ENCODE results near the gene DAP3. TPM values are rescaled to one million over a fixed set of nuclear protein-coding genes. Genes with fewer than 3 reads are reported as not detected.

The DAP3 gene
- polyA plus RNA-seq, 1 of the 3 experiments (the other 2 are of a cell fraction) = 115 TPM

- Histone ChIP-seq H3K4me3 (ENCODE audit: low read depth in 2 of 2, low read length in 1 of 2) (no peak overlapping the region), H3K9ac (no peak overlapping the region), H3F3A (replicated peaks; ENCODE audit: insufficient read depth) (peaks cover 29% of the 10 kb centered on the region), H3K9me2 (no peaks in the 10 kb centered on the region), H3K9me3 (no peaks in the 10 kb centered on the region), H3K27ac (ENCODE audit: low read depth in 2 of 2, low read length in 1 of 2) (no peak overlapping the region), H4K20me1 (ENCODE audit: insufficient read depth) (no peaks in the 10 kb centered on the region), H3K36me3 (replicated peaks in 1 of 2; ENCODE audit: control insufficient read depth in 1 of 2, insufficient read depth in 2 of 2, low read length in 1 of 2) (peaks cover 13 to 21% of the 10 kb centered on the region in 2 experiments), H3K79me2 (ENCODE audit: insufficient read depth) (no peaks in the 10 kb centered on the region), H3K4me2 (no peak overlapping the region), H3K27me3 (ENCODE audit: insufficient read depth) (no peaks in the 10 kb centered on the region), H2AFZ (ENCODE audit: low read depth) (no peak overlapping the region), H3K4me1 (ENCODE audit: control insufficient read depth in 1 of 2, insufficient read depth in 2 of 2, low read depth in 1 of 2, low read length in 1 of 2) (no peaks in the 10 kb centered on the region)
- 91% methylated on average over 10 of the region's 10 CpGs for WGBS (ENCODE audit: low lambda C conversion rate)
- POLR2A ChIA-PET = no interaction called here
- DNase-seq = no peak
- CTCF ChIA-PET = interaction anchor here (1.4 kb wide), 1 partner anchor 13 kb away, joined by 8 read pairs; no protein-coding TSS in a partner anchor
- TF ChIP-seq CHD2 (IDR thresholded peaks at IDR 0.05; ENCODE audit: low read length, partially characterized antibody) = no peak
- TF ChIP-seq NFIC (IDR thresholded peaks at IDR 0.05; ENCODE audit: borderline replicate concordance) = no peak
- TF ChIP-seq GABPA (IDR thresholded peaks at IDR 0.05; ENCODE audit: low read depth) = no peak
- no peak for TF ChIP-seq CTCF (IDR thresholded peaks at IDR 0.05)
- no peak for TF ChIP-seq RXRA (IDR thresholded peaks at IDR 0.05; ENCODE audit: borderline replicate concordance, low read depth)
- no peak for TF ChIP-seq MEF2A (IDR thresholded peaks at IDR 0.05; ENCODE audit: borderline replicate concordance, low read depth)
- TF ChIP-seq USF1 (IDR thresholded peaks at IDR 0.05; ENCODE audit: borderline replicate concordance, low read depth) = no peak
Observed at GRCh38 chr1:155741908-155742307, 53.0 kb downstream of the DAP3 start.

GRCh38 chr1:155744711-155745283 lies 55.9 kb downstream of the DAP3 start:
- H3K9me3 ChIP-seq = no peaks in the 10 kb centered on the region
- no peak for DNase-seq
- H3K4me2 ChIP-seq = peak overlapping the region; percentile 83
- WGBS (ENCODE audit: low lambda C conversion rate) = 85% methylated on average over 9 of the region's 9 CpGs
- no peaks in the 10 kb centered on the region for H3K79me2 ChIP-seq (ENCODE audit: insufficient read depth)
- no peaks in the 10 kb centered on the region for H3K27me3 ChIP-seq (ENCODE audit: insufficient read depth)
- ChIA-PET CTCF (interaction anchor here (0.8 to 3.3 kb wide), 6 partner anchors 11 to 322 kb away, joined by 3 to 12 read pairs (median 3); no protein-coding TSS in a partner anchor), POLR2A (no interaction called here)
- no peaks in the 10 kb centered on the region for H3K9me2 ChIP-seq
- H3K4me3 ChIP-seq (ENCODE audit: low read depth in 2 of 2, low read length in 1 of 2) = peak overlapping the region; percentile 59 to 75
- H3K4me1 ChIP-seq (ENCODE audit: control insufficient read depth in 1 of 2, insufficient read depth in 2 of 2, low read depth in 1 of 2, low read length in 1 of 2) = no peaks in the 10 kb centered on the region
- peak overlapping the region; percentile 80 for H3K9ac ChIP-seq
- peaks cover 0 to 7% of the 10 kb centered on the region in 2 experiments for H3K36me3 ChIP-seq (replicated peaks in 1 of 2; ENCODE audit: control insufficient read depth in 1 of 2, insufficient read depth in 2 of 2, low read length in 1 of 2)
- TF ChIP-seq PBX3 (IDR thresholded peaks at IDR 0.05) (no peak), RAD21 (IDR thresholded peaks at IDR 0.05; ENCODE audit: low read length) (no peak), TEAD4 (IDR thresholded peaks at IDR 0.05; ENCODE audit: borderline replicate concordance, insufficient read depth) (no peak), MXI1 (IDR thresholded peaks at IDR 0.05; ENCODE audit: low read depth, low read length) (no peak), ELF1 (IDR thresholded peaks at IDR 0.05) (no peak), NFIC (IDR thresholded peaks at IDR 0.05; ENCODE audit: borderline replicate concordance) (no peak), TCF12 (IDR thresholded peaks at IDR 0.05) (no peak), FOSL2 (IDR thresholded peaks at IDR 0.05; ENCODE audit: borderline replicate concordance, low read depth) (no peak), GABPA (IDR thresholded peaks at IDR 0.05; ENCODE audit: low read depth) (no peak), SIN3A (IDR thresholded peaks at IDR 0.05; ENCODE audit: borderline replicate concordance, low read depth, low read length) (no peak), NRF1 (IDR thresholded peaks at IDR 0.05; ENCODE audit: low read depth, low read length) (no peak), TAF1 (IDR thresholded peaks at IDR 0.05; ENCODE audit: borderline replicate concordance, low read depth, low read length) (no peak), IRF3 (IDR thresholded peaks at IDR 0.05; ENCODE audit: low read depth, low read length) (no peak), JUND (IDR thresholded peaks at IDR 0.05) (no peak), EP300 (IDR thresholded peaks at IDR 0.05; ENCODE audit: borderline replicate concordance in 1 of 2, low read depth in 1 of 2, low read length in 1 of 2) (no peak), MEF2A (IDR thresholded peaks at IDR 0.05; ENCODE audit: borderline replicate concordance, low read depth) (no peak)
- H2AFZ ChIP-seq (ENCODE audit: low read depth) = peak overlapping the region; percentile 93
- H3K27ac ChIP-seq (ENCODE audit: low read depth in 2 of 2, low read length in 1 of 2) = peak overlapping the region; percentile 65 to 69
- H4K20me1 ChIP-seq (ENCODE audit: insufficient read depth) = no peaks in the 10 kb centered on the region
- H3F3A ChIP-seq (replicated peaks; ENCODE audit: insufficient read depth) = peaks cover 27% of the 10 kb centered on the region
